ENCODE measurements around the gene CD44.

GRCh38 chr11:35256296-35256695 lies 117.3 kb downstream of the CD44 start:
- TF ChIP-seq CTCF (conservative IDR thresholded peaks at IDR 0.05 in 1 of 2, IDR thresholded peaks at IDR 0.05 in 1 of 2; ENCODE audit: low read depth in 1 of 2, low read length in 2 of 2) (no peak), EZH2 (IDR thresholded peaks at IDR 0.05; ENCODE audit: low read length, missing control alignments) (no peak)
